Loucy (cell line): ENCODE data around the gene TENM4.

Experiments
- H2AFZ ChIP-seq: fragments of 200-600 bp; sonication (generic); 2 replicates; pipeline ENCODE4 v1.6.0; 2016; ENCODE audit warnings: antibody characterized with exemption, mild to moderate bottlenecking, low read length, moderate library complexity
- H3F3A ChIP-seq: fragments of 200-600 bp; 2 replicates; pipeline ENCODE4 v1.6.0; 2016; ENCODE audit warnings: antibody characterized with exemption, low read depth, mild to moderate bottlenecking
- H3K27me3 ChIP-seq: fragments of 200-600 bp; sonication (generic); 2 replicates; pipeline ENCODE4 v1.6.1; 2014; ENCODE audit warnings: low read length, mild to moderate bottlenecking; ENCODE audit not compliant: insufficient read depth, poor library complexity, severe bottlenecking
- H3K36me3 ChIP-seq: fragments of 200-600 bp; sonication (generic); 2 replicates; pipeline ENCODE4 v1.6.1; 2016; ENCODE audit warnings: low read length; ENCODE audit not compliant: insufficient read depth
- H3K4me1 ChIP-seq: fragments of 200-600 bp; sonication (generic); 2 replicates; pipeline ENCODE4 v1.5.1; 2014; ENCODE audit warnings: low read length, mild to moderate bottlenecking; ENCODE audit not compliant: insufficient read depth, poor library complexity, severe bottlenecking
- H3K4me2 ChIP-seq: fragments of 200-600 bp; sonication (generic); 2 replicates; pipeline ENCODE4 v1.6.0; 2014; ENCODE audit warnings: antibody characterized with exemption, low read length, low read depth, mild to moderate bottlenecking; ENCODE audit not compliant: poor library complexity, severe bottlenecking
- H3K4me3 ChIP-seq: fragments of 200-600 bp; sonication (generic); 2 replicates; pipeline ENCODE4 v1.5.1; 2014; ENCODE audit warnings: low read length, mild to moderate bottlenecking, mixed read lengths; ENCODE audit not compliant: poor library complexity, severe bottlenecking
- H3K79me2 ChIP-seq: fragments of 200-600 bp; sonication (generic); 2 replicates; pipeline ENCODE4 v1.6.1; 2014; ENCODE audit warnings: low read length; ENCODE audit not compliant: insufficient read depth
- H3K9ac ChIP-seq: fragments of 200-600 bp; sonication (generic); 2 replicates; pipeline ENCODE4 v1.6.0; 2014; ENCODE audit warnings: mild to moderate bottlenecking, low read depth, low read length, moderate library complexity; ENCODE audit not compliant: poor library complexity, severe bottlenecking
- H3K9me2 ChIP-seq: fragments of 200-600 bp; sonication (generic); replicated peaks from 2 replicates; pipeline ENCODE4 v1.6.1; 2016; ENCODE audit warnings: low read depth, low read length, mixed read lengths
- H3K9me3 ChIP-seq: fragments of 200-600 bp; sonication (generic); 2 replicates; pipeline ENCODE4 v1.6.1; 2014; ENCODE audit warnings: mild to moderate bottlenecking, antibody characterized with exemption, low read length, low read depth; ENCODE audit not compliant: insufficient read depth
- H4K20me1 ChIP-seq: fragments of 200-600 bp; sonication (generic); 2 replicates; pipeline ENCODE4 v1.6.0; 2014; ENCODE audit warnings: antibody characterized with exemption, low read length, mild to moderate bottlenecking; ENCODE audit not compliant: insufficient read depth, poor library complexity, severe bottlenecking
- CTCF ChIP-seq: fragments of 200-600 bp; sonication (generic); conservative IDR thresholded peaks from 2 replicates; pipeline ENCODE4 v1.5.1; 2014; ENCODE audit warnings: mild to moderate bottlenecking, antibody characterized with exemption, low read length
- EZH2phosphoT487 ChIP-seq: fragments of 200-600 bp; IDR thresholded peaks from 2 replicates; pipeline ENCODE4 v1.6.1; 2018; ENCODE audit warnings: antibody characterized with exemption, mild to moderate bottlenecking, moderate library complexity, borderline replicate concordance

The TENM4 gene

GRCh38 chr11:79329561-79329960 is 111.3 kb downstream of the TENM4 start:
- no peak overlapping the region for H2AFZ ChIP-seq
- no peaks in the 10 kb centered on the region; the same call in 1 of the 2 replicates for H3K9me3 ChIP-seq
- H3F3A ChIP-seq: no peaks in the 10 kb centered on the region
- H3K27me3 ChIP-seq: no peaks in the 10 kb centered on the region
- TF ChIP-seq EZH2phosphoT487 (no peak), CTCF (no peak)
- no peak overlapping the region for H3K9ac ChIP-seq
- no peaks in the 10 kb centered on the region for H3K79me2 ChIP-seq
- H4K20me1 ChIP-seq: no peaks in the 10 kb centered on the region
- no peak overlapping the region for H3K4me2 ChIP-seq
- no peaks in the 10 kb centered on the region for H3K9me2 ChIP-seq
- H3K36me3 ChIP-seq: no peaks in the 10 kb centered on the region
- H3K4me1 ChIP-seq: no peaks in the 10 kb centered on the region
- no peak overlapping the region for H3K4me3 ChIP-seq

- H3K9me3 ChIP-seq: no peaks in the 10 kb centered on the region; the same call in 1 of the 2 replicates
- H4K20me1 ChIP-seq: no peaks in the 10 kb centered on the region
- H3K9me2 ChIP-seq: no peaks in the 10 kb centered on the region
- H3F3A ChIP-seq: no peaks in the 10 kb centered on the region
- TF ChIP-seq EZH2phosphoT487: no peak
- no peak for TF ChIP-seq CTCF
- H3K27me3 ChIP-seq: no peaks in the 10 kb centered on the region
- no peaks in the 10 kb centered on the region for H3K36me3 ChIP-seq
- no peak overlapping the region for H3K9ac ChIP-seq
- H2AFZ ChIP-seq: no peak overlapping the region
- H3K79me2 ChIP-seq: no peaks in the 10 kb centered on the region
- H3K4me3 ChIP-seq: no peak overlapping the region
- no peak overlapping the region for H3K4me2 ChIP-seq
- no peaks in the 10 kb centered on the region for H3K4me1 ChIP-seq
Observed at GRCh38 chr11:79328402-79328801, 112.4 kb downstream of the TENM4 start.

- Histone ChIP-seq H3K4me2 (no peak overlapping the region), H3K79me2 (no peaks in the 10 kb centered on the region), H3K9ac (no peak overlapping the region), H3K36me3 (no peaks in the 10 kb centered on the region), H3K4me3 (no peak overlapping the region), H3K27me3 (no peaks in the 10 kb centered on the region), H3K9me2 (no peaks in the 10 kb centered on the region), H3F3A (no peaks in the 10 kb centered on the region), H3K9me3 (no peaks in the 10 kb centered on the region; the same call in 1 of the 2 replicates), H2AFZ (no peak overlapping the region), H4K20me1 (no peaks in the 10 kb centered on the region), H3K4me1 (no peaks in the 10 kb centered on the region)
- TF ChIP-seq EZH2phosphoT487 (no peak), CTCF (no peak)
Observed at GRCh38 chr11:79325851-79326250, 115.0 kb downstream of the TENM4 start.
